Gastrocnemius medialis (tissue), 4 donors: ENCODE results near the gene CTXN3. TPM values are rescaled to one million over a fixed set of nuclear protein-coding genes. Genes with fewer than 3 reads are reported as not detected.

Experiments used
- ATAC-seq, 2 donors: fragments of 150-250 bp; one replicate each; pipeline ENCODE4 v1.9.1; 2016
- DNase-seq, 2 donors: peaks; one replicate each; pipeline ENCODE4 v3.0.0-alpha.2; 2019
- H3K27ac ChIP-seq, 4 donors: fragments of 200-600 bp; sonication (generic); 1 replicate in 1 of 4; 2 replicates in 3 of 4; pipeline ENCODE4 v1.5.1; 2016 to 2018; ENCODE audit warnings: mild to moderate bottlenecking in 2 of 4, moderate library complexity in 1 of 4
- H3K27me3 ChIP-seq, 3 donors: fragments of 200-600 bp; sonication (generic) in 2 of 3; 1 replicate in 1 of 3; 2 replicates in 2 of 3; pipeline versions ENCODE4 v1.5.1 to v1.6.0; 2016 to 2019; ENCODE audit warnings: mild to moderate bottlenecking in 1 of 3, moderate library complexity in 1 of 3
- H3K36me3 ChIP-seq, 2 donors: fragments of 200-600 bp; sonication (generic) in 1 of 2; one replicate each; pipeline ENCODE4 v1.5.1; 2017 to 2018
- H3K4me1 ChIP-seq, 2 donors: fragments of 200-600 bp; sonication (generic) in 1 of 2; one replicate each; pipeline ENCODE4 v1.5.1; 2016 to 2017; ENCODE audit warnings: mild to moderate bottlenecking in 2 of 2
- H3K4me3 ChIP-seq, 4 donors: fragments of 200-600 bp; sonication (generic) in 3 of 4; 1 replicate in 1 of 4; 2 replicates in 3 of 4; pipeline ENCODE4 v1.5.1; 2016 to 2019; ENCODE audit warnings: mild to moderate bottlenecking in 2 of 4
- H3K9me3 ChIP-seq, 3 donors: fragments of 200-600 bp; sonication (generic) in 2 of 3; 1 replicate in 1 of 3; 2 replicates in 2 of 3; pipeline ENCODE4 v1.5.1; 2016 to 2019
- CTCF ChIP-seq, 5 experiments: fragments of 450-650 bp in 3 of 5; fragments of 200-600 bp in 2 of 5; sonication (generic) in 2 of 5; IDR thresholded peaks in 4 of 5; conservative IDR thresholded peaks in 1 of 5; 1 replicate in 4 of 5; 2 replicates in 1 of 5; pipeline ENCODE4 v1.5.1; 2016 to 2019; ENCODE audit warnings: antibody characterized with exemption in 5 of 5, mild to moderate bottlenecking in 3 of 5, moderate library complexity in 3 of 5
- POLR2A ChIP-seq, 2 donors: fragments of 450-650 bp; IDR thresholded peaks; one replicate each; pipeline ENCODE4 v1.6.1; 2017; ENCODE audit warnings: antibody characterized with exemption in 2 of 2, mild to moderate bottlenecking in 2 of 2, moderate library complexity in 2 of 2
- in situ Hi-C, 4 donors: fragments of 200-750 bp; cut with MboI; loops; one replicate each; pipeline versions ENCODE4 v1.15.0 to v1.8.0; 2017; ENCODE audit warnings: low sequenced_read_pairs in 4 of 4
- intact Hi-C: fragments of 100-400 bp; cut with DNase I; formaldehyde crosslinking; loops from one replicate; pipeline ENCODE4 v1.15.1; 2023; ENCODE audit warnings: low total_unique reads
- total RNA-seq, 4 donors: library from RNA; depleted of rRNA; stranded (reverse); fragments of >200 nt; gene quantifications; one replicate each; pipeline versions ENCODE4 v1.1.0 to v1.2.3, GENCODE V29; 2016

Gene CTXN3
- total RNA-seq, 4 donors from 2014 or later = 0.22 TPM; not detected in 3

- no peaks in the 10 kb centered on the region for H3K36me3 ChIP-seq
- no peak overlapping the region for H3K4me3 ChIP-seq
- in situ Hi-C loops = no loop called here
- no peaks in the 10 kb centered on the region for H3K27me3 ChIP-seq
- H3K9me3 ChIP-seq = no peaks in the 10 kb centered on the region
- ATAC-seq (peak; percentile 28 to 49), DNase-seq (peak; percentile 14 to 24)
- H3K27ac ChIP-seq = peak overlapping the region in 2 of 4 donors; percentile 49 to 81
- peaks cover 25 to 43% of the 10 kb centered on the region in 2 donors for H3K4me1 ChIP-seq
- TF ChIP-seq POLR2A (IDR thresholded peaks at IDR 0.05) (no peak), CTCF (IDR thresholded peaks at IDR 0.05 in 4 of 5, conservative IDR thresholded peaks at IDR 0.05 in 1 of 5) (no peak)
- intact Hi-C loops = no loop called here
These were observed 7.9 kb downstream of the CTXN3 start for GRCh38 chr5:127656825-127657224.

GRCh38 chr5:127660047-127660733, 11.3 kb downstream of the CTXN3 start:
- H3K9me3 ChIP-seq = no peaks in the 10 kb centered on the region
- intact Hi-C loops = loop anchor here (5.0 kb wide), 2 partner anchors 37 to 78 kb away; no protein-coding TSS in a partner anchor
- no peak overlapping the region for H3K4me3 ChIP-seq
- DNase-seq (peak; percentile 33 to 51), ATAC-seq (peak; percentile 88 to 97)
- peaks cover 25 to 46% of the 10 kb centered on the region in 2 donors for H3K4me1 ChIP-seq
- peak overlapping the region; percentile 79 to 82 (median 80) for H3K27ac ChIP-seq
- H3K27me3 ChIP-seq = no peaks in the 10 kb centered on the region
- in situ Hi-C loops = no loop called here
- TF ChIP-seq POLR2A (IDR thresholded peaks at IDR 0.05) (peak in 1 of 2 donors; percentile 8), CTCF (IDR thresholded peaks at IDR 0.05 in 4 of 5, conservative IDR thresholded peaks at IDR 0.05 in 1 of 5) (no peak)
- H3K36me3 ChIP-seq = no peaks in the 10 kb centered on the region

- ATAC-seq = no peak
- H3K27ac ChIP-seq = peak overlapping the region; percentile 19 to 81 (median 40)
These were observed 15.2 kb downstream of the CTXN3 start for GRCh38 chr5:127664093-127664492.

GRCh38 chr5:127665641-127666040, 16.8 kb downstream of the CTXN3 start:
- H3K27ac ChIP-seq = peak overlapping the region; percentile 19 to 81 (median 52)
- ATAC-seq (no peak), DNase-seq (no peak)
- H3K27me3 ChIP-seq = no peaks in the 10 kb centered on the region
- in situ Hi-C loops (no loop called here), intact Hi-C loops (no loop called here)
- H3K36me3 ChIP-seq = no peaks in the 10 kb centered on the region
- H3K4me1 ChIP-seq = peaks cover 2 to 19% of the 10 kb centered on the region in 2 donors
- no peaks in the 10 kb centered on the region for H3K9me3 ChIP-seq
- TF ChIP-seq POLR2A (IDR thresholded peaks at IDR 0.05) = no peak
- no peak for TF ChIP-seq CTCF (IDR thresholded peaks at IDR 0.05 in 4 of 5, conservative IDR thresholded peaks at IDR 0.05 in 1 of 5)
- no peak overlapping the region for H3K4me3 ChIP-seq

More at GRCh38 chr5:127664093-127664492, 15.2 kb downstream of the CTXN3 start:
- Histone ChIP-seq H3K4me3 (no peak overlapping the region), H3K27me3 (no peaks in the 10 kb centered on the region), H3K9me3 (no peaks in the 10 kb centered on the region), H3K4me1 (peaks cover 15 to 32% of the 10 kb centered on the region in 2 donors), H3K36me3 (no peaks in the 10 kb centered on the region)
- no peak for TF ChIP-seq CTCF (IDR thresholded peaks at IDR 0.05 in 4 of 5, conservative IDR thresholded peaks at IDR 0.05 in 1 of 5)
- TF ChIP-seq POLR2A (IDR thresholded peaks at IDR 0.05) = no peak
- in situ Hi-C loops (no loop called here), intact Hi-C loops (loop anchor here (5.0 kb wide), 2 partner anchors 33 to 82 kb away; no protein-coding TSS in a partner anchor)
- no peak for DNase-seq
